Endothelial cell of hepatic sinusoid (primary cell): ENCODE results near the gene PHACTR3.

Experiments
- in situ Hi-C: cut with HindIII; loops from 2 replicates; pipeline ENCODE4 v1.10.0; 2017; ENCODE audit warnings: low sequenced_read_pairs

The PHACTR3 gene

GRCh38 chr20:59823030-59823423, 218.7 kb downstream of the PHACTR3 start:
- in situ Hi-C loops, result no loop called here

- in situ Hi-C loops, result no loop called here
Observed at GRCh38 chr20:59823491-59824259, 219.3 kb downstream of the PHACTR3 start.

- in situ Hi-C loops, result no loop called here
Observed at GRCh38 chr20:59824711-59825562, 220.6 kb downstream of the PHACTR3 start.

- in situ Hi-C loops, result no loop called here
Observed at GRCh38 chr20:59825563-59825920, 221.2 kb downstream of the PHACTR3 start.

GRCh38 chr20:59825944-59826759, 221.8 kb downstream of the PHACTR3 start:
- in situ Hi-C loops, result no loop called here

- in situ Hi-C loops, result no loop called here
Observed at GRCh38 chr20:59827138-59828056, 223.1 kb downstream of the PHACTR3 start.

- in situ Hi-C loops, result no loop called here
Observed at GRCh38 chr20:59828125-59829053, 224.0 kb downstream of the PHACTR3 start.

- in situ Hi-C loops, result no loop called here
Observed at GRCh38 chr20:59829054-59829785, 224.9 kb downstream of the PHACTR3 start.

GRCh38 chr20:59829786-59830664, 225.7 kb downstream of the PHACTR3 start:
- in situ Hi-C loops, result no loop called here

- in situ Hi-C loops, result no loop called here
Observed at GRCh38 chr20:59830665-59831023, 226.3 kb downstream of the PHACTR3 start.

GRCh38 chr20:59831024-59831915, 226.9 kb downstream of the PHACTR3 start:
- in situ Hi-C loops, result no loop called here

GRCh38 chr20:59831916-59832270, 227.6 kb downstream of the PHACTR3 start:
- in situ Hi-C loops, result no loop called here

- in situ Hi-C loops, result no loop called here
Observed at GRCh38 chr20:59832406-59833363, 228.3 kb downstream of the PHACTR3 start.

- in situ Hi-C loops, result no loop called here
Observed at GRCh38 chr20:59835057-59835447, 230.7 kb downstream of the PHACTR3 start.
